Pancreas (tissue), 8 donors: ENCODE results near the gene FBXW10. TPM values are rescaled to one million over a fixed set of nuclear protein-coding genes. Genes with fewer than 3 reads are reported as not detected.

Experiments used
- polyA plus RNA-seq, 2 donors: library from polyadenylated mRNA; stranded (reverse); fragments of 200-250 nt; gene quantifications; one replicate each; pipeline ENCODE4 v1.2.3, GENCODE V29; 2013
- total RNA-seq, 6 donors: library from RNA; stranded (reverse); fragmentation: NEBNext Ultra II Directional in 4 of 6; extraction: Animal tissue kit (Norgen Biotek cat#: 25700) in 4 of 6; gene quantifications; one replicate each; pipeline versions ENCODE4 v1.2.1 to v1.2.4, GENCODE V29; 2021 to 2023
- donor health status: healthy with polysubstance abuse.
- donor health status: DM: no; HTN: no; CAD: no; lungs with moderate emphysema.
- donor health status: DM: no; HTN: no; CAD: no.
- donor health status: Bipolar disorder and iron deficiency.
- donor health status: DM: yes; HTN: yes; CAD: no.
- donor health status: DM: no; HTN: no; CAD: no.
- donor health status: DM: no; HTN: no; CAD: no.
- donor health status: DM: yes; HTN: yes; CAD: no.

FBXW10 gene
- total and polyA plus RNA-seq, 8 donors, result 0.05 to 0.23 (median 0.11) TPM; not detected in 5

Other genes with a start within 250 kb of the FBXW10 start
- gene TBC1D28, start 99.7 kb upstream of the FBXW10 start, total RNA-seq, result not detected
- not detected for gene TBC1D28, start 99.7 kb upstream of the FBXW10 start, polyA plus RNA-seq
- gene FOXO3B, start 61.7 kb upstream of the FBXW10 start, total RNA-seq, result 1 to 10 TPM in 5 of 6 donors, under 1 TPM in 1; 0.95 to 2.0 (median 1.3) TPM
- gene FOXO3B, start 61.7 kb upstream of the FBXW10 start, polyA plus RNA-seq, result 1 to 10 TPM in 1 of 2 donors, under 1 TPM in 1; 0.47 to 1.0 TPM
- gene TVP23B, start 37.1 kb downstream of the FBXW10 start, total RNA-seq, result 10 to 100 TPM; 16.8 to 26.3 (median 21.9) TPM
- gene TVP23B, start 37.1 kb downstream of the FBXW10 start, polyA plus RNA-seq, result 10 to 100 TPM; 14.4 to 37.5 TPM
- 10 to 100 TPM in 5 of 6 donors, 1 to 10 TPM in 1; 9.5 to 22.3 (median 15.6) TPM for gene PRPSAP2, start 114.1 kb downstream of the FBXW10 start, total RNA-seq
- gene PRPSAP2, start 114.1 kb downstream of the FBXW10 start, polyA plus RNA-seq, result 10 to 100 TPM; 10.9 to 20.5 TPM
- not detected for gene SLC5A10, start 208.1 kb downstream of the FBXW10 start, total RNA-seq
- gene SLC5A10, start 208.1 kb downstream of the FBXW10 start, polyA plus RNA-seq, result under 1 TPM in 1 of 2 donors, not detected in 1; 0.02 TPM